Uterus (tissue), 2 donors: ENCODE data around the gene FAM50A.
"Not testable (repeated sequence)": the region's sequence is repeated elsewhere in the genome, so short reads cannot be mapped to it uniquely, and the experiment has no call there.

Experiments used
- POLR2A ChIP-seq, 2 donors: fragments of 450-650 bp; IDR thresholded peaks; one replicate each; pipeline ENCODE4 v1.6.1; 2016; ENCODE audit warnings: antibody characterized with exemption in 2 of 2, mild to moderate bottlenecking in 1 of 2, moderate library complexity in 1 of 2
- TF ChIP-seq, protein P1 (sequence below), 4 experiments: fragments of 200-600 bp in 2 of 4; fragments of 450-650 bp in 2 of 4; sonication (generic) in 2 of 4; IDR thresholded peaks; one replicate each; pipeline ENCODE4 v1.5.1; 2016 to 2019; ENCODE audit warnings: antibody characterized with exemption in 4 of 4, mild to moderate bottlenecking in 2 of 4, moderate library complexity in 1 of 4

GRCh38 chrX:154400369-154400817, 43.5 kb upstream of the FAM50A start:
- TF ChIP-seq, protein P1, sequence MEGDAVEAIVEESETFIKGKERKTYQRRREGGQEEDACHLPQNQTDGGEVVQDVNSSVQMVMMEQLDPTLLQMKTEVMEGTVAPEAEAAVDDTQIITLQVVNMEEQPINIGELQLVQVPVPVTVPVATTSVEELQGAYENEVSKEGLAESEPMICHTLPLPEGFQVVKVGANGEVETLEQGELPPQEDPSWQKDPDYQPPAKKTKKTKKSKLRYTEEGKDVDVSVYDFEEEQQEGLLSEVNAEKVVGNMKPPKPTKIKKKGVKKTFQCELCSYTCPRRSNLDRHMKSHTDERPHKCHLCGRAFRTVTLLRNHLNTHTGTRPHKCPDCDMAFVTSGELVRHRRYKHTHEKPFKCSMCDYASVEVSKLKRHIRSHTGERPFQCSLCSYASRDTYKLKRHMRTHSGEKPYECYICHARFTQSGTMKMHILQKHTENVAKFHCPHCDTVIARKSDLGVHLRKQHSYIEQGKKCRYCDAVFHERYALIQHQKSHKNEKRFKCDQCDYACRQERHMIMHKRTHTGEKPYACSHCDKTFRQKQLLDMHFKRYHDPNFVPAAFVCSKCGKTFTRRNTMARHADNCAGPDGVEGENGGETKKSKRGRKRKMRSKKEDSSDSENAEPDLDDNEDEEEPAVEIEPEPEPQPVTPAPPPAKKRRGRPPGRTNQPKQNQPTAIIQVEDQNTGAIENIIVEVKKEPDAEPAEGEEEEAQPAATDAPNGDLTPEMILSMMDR (IDR thresholded peaks at IDR 0.05): not testable (repeated sequence)
- not testable (repeated sequence) for TF ChIP-seq POLR2A (IDR thresholded peaks at IDR 0.05)
